Spinal cord (tissue), 10 donors: ENCODE data around the gene MPIG6B. TPM values are rescaled to one million over a fixed set of nuclear protein-coding genes. Genes with fewer than 3 reads are reported as not detected.

Experiments used
- DNase-seq, 6 donors: peaks; one replicate each; pipeline versions ENCODE4 v3.0.0 to v3.0.0-alpha.2; 2013 to 2015; ENCODE audit warnings: low spot score in 6 of 6, low read depth in 4 of 6
- H3K27ac ChIP-seq: one replicate; pipeline ENCODE4 v1.5.1; 2013; ENCODE audit warnings: low read depth, low read length, control low read depth
- H3K27me3 ChIP-seq: one replicate; pipeline ENCODE4 v1.6.1; 2013; ENCODE audit warnings: low read length; ENCODE audit not compliant: control insufficient read depth, insufficient read depth
- H3K36me3 ChIP-seq: one replicate; pipeline ENCODE4 v1.6.1; 2013; ENCODE audit warnings: low read length; ENCODE audit not compliant: control insufficient read depth, insufficient read depth
- H3K4me1 ChIP-seq: one replicate; pipeline ENCODE4 v1.6.1; 2013; ENCODE audit warnings: low read length; ENCODE audit not compliant: control insufficient read depth, insufficient read depth
- H3K4me3 ChIP-seq: one replicate; pipeline ENCODE4 v1.5.1; 2013; ENCODE audit warnings: low read depth, low read length, control low read depth
- H3K9me3 ChIP-seq: one replicate; pipeline ENCODE4 v1.6.1; 2013; ENCODE audit warnings: low read length; ENCODE audit not compliant: control insufficient read depth, insufficient read depth
- WGBS: methylation state at CpG from one replicate; pipeline ENCODE4 v1.1.5; 2013; ENCODE audit warnings: missing lambda C conversion rate; ENCODE audit not compliant: insufficient coverage; 5-methylcytosine and 5-hydroxymethylcytosine counted together
- polyA plus RNA-seq, 2 donors: library from polyadenylated mRNA; unstranded; fragments of 120-200 nt; gene quantifications; one replicate each; pipeline ENCODE4 v1.2.1, GENCODE V29; 2013; ENCODE audit not compliant: insufficient read length in 2 of 2
- total RNA-seq, 2 donors: library from RNA; depleted of rRNA in 1 of 2; stranded (reverse); fragments of 120-200 nt in 1 of 2; fragments of >200 nt in 1 of 2; gene quantifications; one replicate each; pipeline versions ENCODE4 v1.2.3 to v1.2.4, GENCODE V29; 2013 to 2014
- donor health status: healthy.

MPIG6B gene
- total and polyA plus RNA-seq, 4 donors, result 0.17 to 1.3 (median 0.81) TPM; not detected in 1

GRCh38 chr6:31697555-31697954 is 25.6 kb upstream of the MPIG6B start:
- H3K4me1 ChIP-seq, result peaks cover 14% of the 10 kb centered on the region
- H3K27ac ChIP-seq, result no peak overlapping the region
- WGBS, result 67% methylated on average over 1 of the region's 3 CpGs
- no peak overlapping the region for H3K4me3 ChIP-seq
- H3K27me3 ChIP-seq, result no peaks in the 10 kb centered on the region
- peaks cover 67% of the 10 kb centered on the region for H3K36me3 ChIP-seq
- no peak for DNase-seq
- H3K9me3 ChIP-seq, result no peaks in the 10 kb centered on the region

- H3K4me3 ChIP-seq, result no peak overlapping the region
Measured at GRCh38 chr6:31700740-31701401, 22.3 kb upstream of the MPIG6B start.

GRCh38 chr6:31701666-31702404 is 21.3 kb upstream of the MPIG6B start:
- Histone ChIP-seq H3K4me3 (peak overlapping the region; percentile 100), H3K27ac (peak overlapping the region; percentile 100), H3K27me3 (no peaks in the 10 kb centered on the region), H3K36me3 (peaks cover 26% of the 10 kb centered on the region), H3K4me1 (peaks cover 22% of the 10 kb centered on the region), H3K9me3 (no peaks in the 10 kb centered on the region)
- peak in 2 of 6 donors; percentile 8 to 39 for DNase-seq
- WGBS, result 20% methylated on average over 6 of the region's 7 CpGs

More at GRCh38 chr6:31700740-31701401, 22.3 kb upstream of the MPIG6B start:
- H3K36me3 ChIP-seq, result peaks cover 36% of the 10 kb centered on the region
- H3K27me3 ChIP-seq, result no peaks in the 10 kb centered on the region
- 100% methylated on average over 1 of the region's 5 CpGs for WGBS
- H3K9me3 ChIP-seq, result no peaks in the 10 kb centered on the region
- H3K27ac ChIP-seq, result no peak overlapping the region
- peaks cover 22% of the 10 kb centered on the region for H3K4me1 ChIP-seq
- no peak for DNase-seq

DNA sequence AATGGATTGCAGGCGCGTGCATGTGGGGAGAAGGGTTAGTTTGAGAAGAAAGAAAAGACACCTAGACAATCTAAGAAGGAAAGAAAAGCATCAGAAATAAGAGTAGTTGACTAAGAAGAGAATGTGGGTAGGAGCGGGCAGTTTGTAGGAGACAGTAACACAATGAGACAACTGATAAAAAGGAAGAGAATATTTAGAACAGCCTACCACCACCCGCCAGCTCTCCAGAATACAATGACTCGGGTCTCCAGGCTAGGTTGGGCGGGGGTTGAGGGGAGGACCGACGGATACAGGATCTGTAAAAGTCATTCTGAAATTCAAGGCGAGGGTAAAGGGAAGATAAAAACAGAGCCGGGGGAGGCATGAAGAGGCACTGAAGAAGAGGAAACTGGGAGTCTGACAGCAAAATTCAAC is 20.8 kb upstream of the MPIG6B start:
- peaks cover 23% of the 10 kb centered on the region for H3K36me3 ChIP-seq
- H3K27me3 ChIP-seq, result no peaks in the 10 kb centered on the region
- WGBS, result 0% methylated on average over 4 of the region's 10 CpGs
- H3K9me3 ChIP-seq, result no peaks in the 10 kb centered on the region
- peak overlapping the region; percentile 100 for H3K4me3 ChIP-seq
- peak overlapping the region; percentile 100 for H3K27ac ChIP-seq
- H3K4me1 ChIP-seq, result peaks cover 22% of the 10 kb centered on the region
- DNase-seq, result no peak

DNA sequence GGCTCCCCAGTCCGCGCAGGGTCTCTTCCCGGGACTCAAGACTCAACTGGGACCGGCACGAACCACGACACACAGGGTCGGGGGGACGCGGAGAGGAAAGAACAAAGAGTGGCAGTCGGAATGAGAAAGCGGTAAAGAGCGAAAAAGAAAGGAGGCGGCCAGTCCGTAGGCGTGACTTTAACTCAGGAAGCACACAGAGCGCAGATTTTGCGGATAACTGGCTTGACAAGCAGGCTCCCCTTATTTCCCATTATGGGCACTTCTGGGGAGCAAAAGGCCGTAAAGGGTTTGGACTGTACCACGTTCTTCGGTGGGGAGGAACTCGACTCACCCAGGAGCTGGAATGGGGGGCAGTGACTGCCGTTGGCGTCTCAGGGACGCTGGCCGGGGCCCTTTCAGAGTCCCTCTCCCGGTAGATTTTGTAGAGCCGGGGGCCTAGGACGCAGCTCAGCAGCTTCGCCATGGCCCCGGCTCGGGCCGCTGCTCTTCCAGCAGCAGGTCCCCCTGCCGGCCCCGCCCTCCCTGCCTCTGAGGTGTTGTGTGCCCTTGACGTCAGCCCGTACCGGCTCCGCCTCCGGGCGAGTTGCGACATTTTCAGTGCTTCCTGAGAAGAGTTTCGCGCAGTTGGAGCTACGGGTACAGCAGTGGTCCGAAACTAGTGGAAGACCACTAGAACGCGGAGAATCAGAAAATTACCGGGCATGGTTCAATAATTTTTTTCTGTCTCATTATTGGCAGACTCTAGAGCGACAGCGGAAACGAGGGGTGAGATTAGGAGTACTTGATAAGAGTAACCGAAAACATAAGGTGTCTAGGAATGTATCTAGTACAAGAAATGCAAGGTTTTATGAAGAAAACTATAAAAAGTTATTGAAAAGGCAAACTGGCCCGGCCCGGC is 20.1 kb upstream of the MPIG6B start, which contains the start of gene ABHD16A:
Gene ABHD16A, minus strand, starts transcription at position 506 of the 898 bp plus-strand sequence. Its CDS starts 43 bp downstream, at position 463.
- Histone ChIP-seq H3K27me3 (no peaks in the 10 kb centered on the region), H3K4me1 (peaks cover 22% of the 10 kb centered on the region), H3K4me3 (peak within 1 kb of the TSS; percentile 100), H3K36me3 (peaks cover 20% of the 10 kb centered on the region), H3K9me3 (no peaks in the 10 kb centered on the region), H3K27ac (peak within 1 kb of the TSS; percentile 100)
- peak; percentile 95 to 100 (median 98) for DNase-seq
- 2% methylated on average over 54 of the region's 54 CpGs for WGBS

- Histone ChIP-seq H3K36me3 (peaks cover 3% of the 10 kb centered on the region), H3K4me3 (no peak overlapping the region), H3K27me3 (no peaks in the 10 kb centered on the region), H3K4me1 (peaks cover 19% of the 10 kb centered on the region), H3K9me3 (no peaks in the 10 kb centered on the region), H3K27ac (no peak overlapping the region)
- no CpG with 5 or more reads among the region's 6 CpGs for WGBS
- no peak for DNase-seq
Measured at GRCh38 chr6:31705931-31706330, 17.2 kb upstream of the MPIG6B start.

GRCh38 chr6:31706599-31706998 is 16.6 kb upstream of the MPIG6B start, which contains the start of gene LY6G6F:
TSS of gene LY6G6F (plus strand) at chr6:31706866. CDS start at chr6:31706907, 41 bp downstream.
- no peaks in the 10 kb centered on the region for H3K27me3 ChIP-seq
- 88% methylated on average over 2 of the region's 3 CpGs for WGBS
- no peaks in the 10 kb centered on the region for H3K36me3 ChIP-seq
- no peak within 1 kb of the TSS for H3K4me3 ChIP-seq
- DNase-seq, result no peak
- H3K9me3 ChIP-seq, result no peaks in the 10 kb centered on the region
- H3K4me1 ChIP-seq, result peaks cover 14% of the 10 kb centered on the region
- H3K27ac ChIP-seq, result no peak within 1 kb of the TSS

DNA sequence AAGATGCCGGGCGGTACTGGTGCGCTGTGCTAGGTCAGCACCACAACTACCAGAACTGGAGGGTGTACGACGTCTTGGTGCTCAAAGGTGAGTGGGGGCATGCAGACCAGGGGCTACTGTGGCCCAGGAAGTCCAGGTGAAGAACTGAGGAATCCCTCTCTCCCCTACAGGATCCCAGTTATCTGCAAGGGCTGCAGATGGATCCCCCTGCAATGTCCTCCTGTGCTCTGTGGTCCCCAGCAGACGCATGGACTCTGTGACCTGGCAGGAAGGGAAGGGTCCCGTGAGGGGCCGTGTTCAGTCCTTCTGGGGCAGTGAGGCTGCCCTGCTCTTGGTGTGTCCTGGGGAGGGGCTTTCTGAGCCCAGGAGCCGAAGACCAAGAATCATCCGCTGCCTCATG is 15.5 kb upstream of the MPIG6B start:
- no peaks in the 10 kb centered on the region for H3K27me3 ChIP-seq
- DNase-seq, result no peak
- no peak overlapping the region for H3K27ac ChIP-seq
- no peaks in the 10 kb centered on the region for H3K36me3 ChIP-seq
- 88% methylated on average over 3 of the region's 10 CpGs for WGBS
- no peak overlapping the region for H3K4me3 ChIP-seq
- peaks cover 7% of the 10 kb centered on the region for H3K4me1 ChIP-seq
- H3K9me3 ChIP-seq, result no peaks in the 10 kb centered on the region

DNA sequence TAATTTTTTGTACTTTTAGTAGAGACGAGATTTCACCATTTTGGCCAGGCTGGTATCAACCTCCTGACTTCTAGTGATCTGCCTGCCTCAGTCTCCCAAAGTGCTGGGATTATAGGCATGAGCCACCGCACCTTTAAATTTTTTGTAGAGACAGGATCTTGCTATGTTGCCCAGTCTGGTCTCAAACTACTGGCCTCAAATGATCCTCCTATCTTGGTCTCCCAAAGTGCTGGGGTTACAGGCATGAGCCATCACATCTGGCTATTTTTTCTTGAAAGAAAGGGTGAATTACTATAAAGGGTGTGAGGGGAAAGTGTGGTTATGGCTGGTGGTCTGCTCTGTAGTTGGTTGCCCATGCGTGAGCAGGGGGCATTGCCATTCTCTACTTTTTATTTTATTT is 14.9 kb upstream of the MPIG6B start:
- H3K27ac ChIP-seq, result no peak overlapping the region
- WGBS, result 100% methylated on average over 2 of the region's 3 CpGs
- peaks cover 7% of the 10 kb centered on the region for H3K4me1 ChIP-seq
- no peak overlapping the region for H3K4me3 ChIP-seq
- no peak for DNase-seq
- H3K9me3 ChIP-seq, result no peaks in the 10 kb centered on the region
- no peaks in the 10 kb centered on the region for H3K36me3 ChIP-seq
- no peaks in the 10 kb centered on the region for H3K27me3 ChIP-seq
